AG09319 (cell line): ENCODE results near the gene MFSD2A.
"Not testable (repeated sequence)": the region's sequence is repeated elsewhere in the genome, so short reads cannot be mapped to it uniquely, and the experiment has no call there.

ENCODE experiments used
- DNase-seq: peaks from one replicate; pipeline ENCODE4 v3.0.0-alpha.2; 2010; ENCODE audit warnings: low read depth; ENCODE audit errors: extremely low read depth
- TF ChIP-seq, protein P1 (sequence below): IDR thresholded peaks from 2 replicates; pipeline ENCODE4 v1.5.1; 2011; ENCODE audit warnings: low read depth, mild to moderate bottlenecking, inconsistent platforms, low read length, moderate library complexity

MFSD2A gene

DNA sequence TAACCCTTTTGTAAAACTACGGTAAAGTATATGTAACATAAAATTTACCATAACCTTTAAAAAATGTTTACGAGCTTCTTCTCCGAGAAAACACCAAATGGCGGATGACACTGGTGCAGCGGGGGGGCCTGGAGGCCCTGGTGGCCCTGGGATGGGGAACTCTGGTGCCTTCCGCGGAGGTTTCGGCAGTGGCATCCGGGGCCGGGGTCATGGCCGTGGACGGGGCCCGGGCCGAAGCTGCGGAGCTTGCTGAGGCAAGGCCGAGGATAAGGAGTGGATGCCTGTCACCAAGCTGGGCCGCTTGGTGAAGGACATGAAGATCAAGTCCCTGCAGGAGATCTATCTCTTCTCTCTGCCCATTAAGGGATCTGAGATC is 7.5 kb downstream of the MFSD2A start:
- DNase-seq, result no peak
- TF ChIP-seq, protein P1, sequence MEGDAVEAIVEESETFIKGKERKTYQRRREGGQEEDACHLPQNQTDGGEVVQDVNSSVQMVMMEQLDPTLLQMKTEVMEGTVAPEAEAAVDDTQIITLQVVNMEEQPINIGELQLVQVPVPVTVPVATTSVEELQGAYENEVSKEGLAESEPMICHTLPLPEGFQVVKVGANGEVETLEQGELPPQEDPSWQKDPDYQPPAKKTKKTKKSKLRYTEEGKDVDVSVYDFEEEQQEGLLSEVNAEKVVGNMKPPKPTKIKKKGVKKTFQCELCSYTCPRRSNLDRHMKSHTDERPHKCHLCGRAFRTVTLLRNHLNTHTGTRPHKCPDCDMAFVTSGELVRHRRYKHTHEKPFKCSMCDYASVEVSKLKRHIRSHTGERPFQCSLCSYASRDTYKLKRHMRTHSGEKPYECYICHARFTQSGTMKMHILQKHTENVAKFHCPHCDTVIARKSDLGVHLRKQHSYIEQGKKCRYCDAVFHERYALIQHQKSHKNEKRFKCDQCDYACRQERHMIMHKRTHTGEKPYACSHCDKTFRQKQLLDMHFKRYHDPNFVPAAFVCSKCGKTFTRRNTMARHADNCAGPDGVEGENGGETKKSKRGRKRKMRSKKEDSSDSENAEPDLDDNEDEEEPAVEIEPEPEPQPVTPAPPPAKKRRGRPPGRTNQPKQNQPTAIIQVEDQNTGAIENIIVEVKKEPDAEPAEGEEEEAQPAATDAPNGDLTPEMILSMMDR, result no peak

DNA sequence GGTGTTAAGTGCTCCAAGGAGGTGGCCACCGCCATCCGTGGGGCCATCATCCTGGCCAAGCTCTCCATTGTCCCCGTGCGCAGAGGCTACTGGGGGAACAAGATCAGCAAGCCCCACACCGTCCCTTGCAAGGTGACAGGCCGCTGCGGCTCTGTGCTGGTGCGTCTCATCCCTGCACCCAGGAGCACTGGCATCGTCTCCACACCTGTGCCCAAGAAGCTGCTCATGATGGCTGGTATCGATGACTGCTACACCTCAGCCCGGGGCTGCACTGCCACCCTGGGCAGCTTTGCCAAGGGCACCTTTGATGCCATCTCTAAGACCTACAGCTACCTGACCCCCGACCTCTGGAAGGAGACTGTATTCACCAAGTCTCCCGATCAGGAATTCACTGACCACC is 8.0 kb downstream of the MFSD2A start:
- DNase-seq, result not testable (repeated sequence)

DNA sequence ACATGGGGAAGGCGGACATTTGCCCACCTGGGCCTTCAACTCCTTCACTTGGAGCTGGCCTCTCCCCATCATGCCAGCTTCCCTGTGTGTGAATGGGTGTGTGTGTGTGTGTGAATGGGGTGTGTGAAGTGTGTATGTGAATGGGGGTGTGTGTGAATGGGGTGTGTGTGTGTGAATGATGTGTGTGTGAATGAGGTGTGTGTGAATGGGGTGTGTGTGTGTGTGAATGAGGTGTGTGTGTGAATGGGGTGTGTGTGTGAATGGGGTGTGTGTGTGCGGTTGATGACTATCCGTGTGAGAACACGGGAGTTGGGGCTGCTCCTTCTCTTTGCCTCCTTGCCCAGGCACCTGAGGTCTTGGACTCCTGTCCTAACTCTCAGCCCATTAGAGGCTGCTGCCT is 9.6 kb downstream of the MFSD2A start:
- TF ChIP-seq, protein P1, result no peak

DNA sequence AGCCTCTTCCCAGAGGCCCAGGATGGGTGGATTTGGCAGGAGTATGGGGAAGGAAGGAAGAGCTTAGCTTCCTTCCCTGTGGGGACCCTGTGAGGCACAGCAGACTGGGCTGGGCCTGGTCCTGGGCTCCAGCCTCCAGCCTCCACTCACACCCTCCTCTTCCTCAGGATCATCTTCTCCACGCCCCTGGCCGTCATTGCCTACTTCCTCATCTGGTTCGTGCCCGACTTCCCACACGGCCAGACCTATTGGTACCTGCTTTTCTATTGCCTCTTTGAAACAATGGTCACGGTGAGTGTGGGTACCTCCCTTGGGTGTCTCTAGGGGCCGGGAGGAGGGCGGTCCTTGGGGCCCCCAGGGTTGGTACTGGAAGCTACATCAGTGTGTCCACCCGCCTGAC is 10.1 kb downstream of the MFSD2A start:
- no peak for DNase-seq
- TF ChIP-seq, protein P1, result no peak

More for the DNA sequence above, 9.6 kb downstream of the MFSD2A start:
- DNase-seq, result no peak

DNA sequence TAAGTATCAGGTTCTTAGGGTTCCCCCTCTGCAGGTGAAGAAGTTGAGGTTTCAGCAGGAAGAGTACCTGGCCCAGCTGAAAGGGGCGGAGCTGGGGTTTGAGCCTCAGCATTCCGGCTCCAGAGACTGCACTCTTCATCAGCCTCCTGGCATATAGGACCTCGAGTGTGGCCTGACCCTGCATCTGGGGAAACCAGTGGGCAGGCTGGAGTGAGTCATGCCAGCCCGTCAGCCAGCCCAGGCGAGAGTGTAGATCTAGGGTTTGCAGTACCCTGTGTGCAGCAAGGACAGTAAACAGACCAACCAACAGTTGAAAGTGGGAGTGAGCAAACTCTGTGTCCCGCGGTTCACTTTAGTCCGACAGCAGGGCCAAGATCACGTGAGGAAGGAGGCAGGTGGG is 14.1 kb downstream of the MFSD2A start:
- TF ChIP-seq, protein P1, result no peak
- DNase-seq, result no peak

DNA sequence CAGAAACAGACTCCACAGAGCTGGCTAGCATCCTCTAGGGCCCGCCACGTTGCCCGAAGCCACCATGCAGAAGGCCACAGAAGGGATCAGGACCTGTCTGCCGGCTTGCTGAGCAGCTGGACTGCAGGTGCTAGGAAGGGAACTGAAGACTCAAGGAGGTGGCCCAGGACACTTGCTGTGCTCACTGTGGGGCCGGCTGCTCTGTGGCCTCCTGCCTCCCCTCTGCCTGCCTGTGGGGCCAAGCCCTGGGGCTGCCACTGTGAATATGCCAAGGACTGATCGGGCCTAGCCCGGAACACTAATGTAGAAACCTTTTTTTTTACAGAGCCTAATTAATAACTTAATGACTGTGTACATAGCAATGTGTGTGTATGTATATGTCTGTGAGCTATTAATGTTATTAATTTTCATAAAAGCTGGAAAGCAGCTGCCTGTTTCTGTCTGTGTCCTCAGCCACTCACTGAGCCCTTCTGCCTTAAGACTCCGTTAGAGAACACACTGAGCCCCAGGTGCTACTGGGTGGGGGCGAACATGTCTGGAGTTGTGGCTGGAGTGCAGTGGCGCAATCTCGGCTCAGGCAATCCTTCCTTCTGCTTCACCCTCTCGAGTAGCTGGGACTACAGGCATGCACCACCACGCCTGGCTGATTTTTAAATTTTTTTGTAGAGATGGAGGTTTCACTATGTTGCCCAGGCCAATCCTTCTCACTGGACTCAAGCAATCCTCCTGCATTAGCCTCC is 14.8 kb downstream of the MFSD2A start:
- TF ChIP-seq, protein P1, result no peak
- no peak for DNase-seq

DNA sequence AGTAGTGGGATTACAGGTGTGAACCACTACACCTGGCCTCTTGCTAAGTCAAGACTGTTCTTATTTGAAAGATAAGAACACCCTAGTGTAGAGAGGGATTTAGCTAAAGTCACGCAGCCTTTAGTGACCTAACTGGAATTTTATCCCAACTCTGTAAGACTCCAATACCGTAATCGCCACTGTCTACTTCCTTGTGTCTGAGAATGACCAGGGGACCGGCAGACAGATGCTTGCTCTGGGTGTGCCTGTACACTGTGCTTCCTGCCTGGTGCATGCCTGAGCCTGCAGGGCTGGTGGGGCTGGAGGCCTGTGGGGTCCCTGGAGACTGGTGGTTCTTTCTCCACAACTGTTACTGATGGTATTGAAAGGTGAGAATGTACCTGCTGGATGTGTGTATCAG is 15.3 kb downstream of the MFSD2A start:
- no peak for DNase-seq
- TF ChIP-seq, protein P1, result no peak

DNA sequence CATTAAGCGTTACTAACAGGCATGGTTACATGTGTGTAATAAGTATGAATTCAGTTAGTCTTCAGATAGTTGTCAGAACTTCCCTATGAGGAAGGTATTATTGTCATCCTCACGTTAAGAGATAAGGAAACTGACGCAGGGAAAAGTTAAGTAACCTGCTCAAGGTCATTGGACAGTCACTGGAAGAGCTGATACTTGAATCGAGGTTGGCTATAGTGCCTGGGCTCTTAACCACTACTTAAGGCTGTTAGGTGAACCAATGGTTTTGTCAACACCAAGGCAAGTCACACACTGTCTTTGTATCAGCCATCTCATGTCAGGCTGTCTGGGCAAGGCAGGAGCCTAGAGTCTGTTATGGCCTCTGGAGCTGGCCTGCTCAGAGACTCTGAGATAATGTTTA is 16.2 kb downstream of the MFSD2A start:
- TF ChIP-seq, protein P1, result no peak
- no peak for DNase-seq
